ENCODE results near the gene HIGD2B.
"Not testable (repeated sequence)": the region's sequence is repeated elsewhere in the genome, so short reads cannot be mapped to it uniquely, and the experiment has no call there.

The HIGD2B gene

GRCh38 chr15:72656014-72656413, 30.0 kb downstream of the HIGD2B start:
- H3K4me3 Mint-ChIP-seq, H3K4me1 Mint-ChIP-seq, CTCF ChIA-PET, H3K36me3 Mint-ChIP-seq, H3K27me3 Mint-ChIP-seq, DNase-seq, H3K9me3 Mint-ChIP-seq, H3K27ac Mint-ChIP-seq: not testable (repeated sequence)

- DNase-seq = not testable (repeated sequence)
These were observed 31.6 kb downstream of the HIGD2B start, which contains the start of gene GOLGA6B for GRCh38 chr15:72654397-72654796. TSS of gene GOLGA6B (plus strand) at chr15:72654697. CDS start at chr15:72654738, 41 bp downstream.

GRCh38 chr15:72648631-72649253, 37.2 kb downstream of the HIGD2B start:
- H3K9me3 Mint-ChIP-seq, H3K27me3 Mint-ChIP-seq, H3K36me3 Mint-ChIP-seq, DNase-seq, CTCF ChIA-PET, H3K4me3 Mint-ChIP-seq, H3K4me1 Mint-ChIP-seq, H3K27ac Mint-ChIP-seq: not testable (repeated sequence)

More at GRCh38 chr15:72654397-72654796, 31.6 kb downstream of the HIGD2B start, which contains the start of gene GOLGA6B:
- H3K27me3 Mint-ChIP-seq, CTCF ChIA-PET, H3K9me3 Mint-ChIP-seq, H3K4me3 Mint-ChIP-seq, H3K4me1 Mint-ChIP-seq, H3K36me3 Mint-ChIP-seq, H3K27ac Mint-ChIP-seq: not testable (repeated sequence)

DNA sequence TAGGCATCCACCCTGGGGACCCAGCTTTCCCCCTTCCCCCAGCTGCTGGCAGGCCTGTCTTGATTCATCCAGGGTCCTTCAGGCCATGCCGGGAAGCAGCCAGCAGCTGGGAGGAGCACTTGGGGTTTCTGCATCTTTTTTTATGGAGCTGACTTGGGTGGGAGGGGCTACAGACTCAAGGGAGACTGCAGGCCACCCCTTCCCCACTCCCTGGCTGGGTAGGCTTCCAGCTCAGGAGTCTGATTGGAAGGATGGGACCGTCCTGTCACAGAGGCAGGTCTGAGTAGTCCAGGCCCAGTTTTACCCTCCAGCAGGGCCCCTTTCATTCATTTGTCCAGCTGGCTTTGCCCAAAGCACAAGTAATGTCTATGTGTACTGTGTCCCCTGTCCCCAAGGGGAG, 43.7 kb downstream of the HIGD2B start:
- H3K36me3 Mint-ChIP-seq, CTCF ChIA-PET, H3K4me3 Mint-ChIP-seq, H3K9me3 Mint-ChIP-seq, H3K27me3 Mint-ChIP-seq, DNase-seq, H3K27ac Mint-ChIP-seq, H3K4me1 Mint-ChIP-seq: not testable (repeated sequence)

DNA sequence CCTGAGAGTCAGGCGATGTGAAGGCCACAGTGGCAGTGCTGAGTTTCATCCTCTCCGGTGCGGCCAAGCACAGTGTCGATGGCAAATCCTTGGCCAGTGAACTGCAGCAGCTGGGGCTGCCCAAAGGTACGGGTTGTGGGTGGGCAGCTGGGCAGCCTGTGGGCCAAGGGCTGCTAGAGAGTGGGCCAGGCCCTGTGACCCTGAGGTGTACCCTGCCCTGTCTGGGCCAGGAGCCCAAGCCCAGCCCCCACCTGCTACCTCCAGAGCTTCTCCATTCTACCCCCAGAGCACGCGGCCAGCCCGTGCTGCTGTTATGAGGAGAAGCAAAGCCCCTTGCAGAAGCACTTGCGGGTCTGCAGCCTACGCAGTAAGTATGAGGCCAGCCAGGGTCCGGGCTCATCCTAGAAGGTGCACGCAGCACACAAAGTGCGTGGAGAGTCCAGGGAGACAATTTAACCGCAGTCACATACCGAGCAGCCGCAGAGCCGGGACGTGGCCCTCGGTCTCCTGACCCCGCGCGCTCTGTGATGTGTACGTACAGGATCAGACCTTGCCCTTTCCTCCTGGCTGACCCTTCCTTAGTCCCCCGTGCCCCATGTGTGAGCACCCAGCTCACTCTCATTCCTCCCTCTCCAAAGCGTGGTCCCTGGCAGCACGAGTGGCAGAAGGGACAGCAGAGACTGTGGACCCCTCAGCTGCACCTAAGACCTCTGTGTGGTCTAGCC, 46.1 kb downstream of the HIGD2B start:
- H3K27me3 Mint-ChIP-seq, H3K4me1 Mint-ChIP-seq, H3K4me3 Mint-ChIP-seq, H3K9me3 Mint-ChIP-seq, H3K36me3 Mint-ChIP-seq, DNase-seq, CTCF ChIA-PET, H3K27ac Mint-ChIP-seq: not testable (repeated sequence)

DNA sequence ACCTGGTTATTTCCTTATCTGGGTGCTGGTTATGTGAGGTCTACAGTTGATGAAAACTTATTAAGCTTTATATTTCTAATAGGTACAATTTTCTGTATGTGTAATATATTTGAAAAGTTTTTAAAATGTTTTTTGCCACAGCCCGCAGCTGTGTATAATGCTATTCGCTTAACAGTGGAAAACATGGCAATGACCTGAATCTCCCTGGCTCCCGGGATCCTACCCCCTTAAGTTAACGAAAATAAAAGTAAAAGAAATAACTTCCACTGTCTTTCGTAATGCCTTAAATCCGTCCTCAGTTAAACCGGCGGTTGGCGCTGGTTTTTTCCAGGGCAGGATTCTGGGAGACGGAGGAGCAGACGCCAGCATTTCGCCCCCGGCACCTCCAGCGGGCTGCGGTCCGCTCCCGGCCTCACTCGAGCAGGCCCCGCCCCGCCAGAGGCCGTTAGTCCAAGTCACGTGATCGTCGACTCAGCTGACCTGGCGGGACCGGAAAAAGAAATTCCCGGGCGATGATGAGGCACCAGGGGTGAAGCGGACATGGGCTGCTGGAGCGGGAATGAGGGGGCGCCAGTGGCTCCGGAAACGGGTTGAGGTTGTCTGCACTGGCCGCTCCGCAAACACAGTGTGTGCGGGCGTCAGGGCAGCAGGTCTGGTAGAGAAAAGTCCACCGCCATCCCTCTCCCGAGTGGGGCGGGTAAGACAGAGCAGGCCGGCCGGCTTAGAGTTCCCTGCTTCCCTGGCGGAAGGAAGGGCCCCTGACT, 49.3 kb downstream of the HIGD2B start:
- peak overlapping the region; percentile 26 for H3K4me3 Mint-ChIP-seq

GRCh38 chr15:72629068-72629570, 56.9 kb downstream of the HIGD2B start:
- not testable (repeated sequence) for H3K4me3 Mint-ChIP-seq
- peak overlapping the region; percentile 49 for H3K27ac Mint-ChIP-seq
- CTCF ChIA-PET = interaction anchor here (1.4 kb wide), 1 partner anchor 29 kb away, joined by 3 read pairs; no protein-coding TSS in a partner anchor

More for the DNA sequence above, 49.3 kb downstream of the HIGD2B start:
- H3K27me3 Mint-ChIP-seq, CTCF ChIA-PET, H3K4me1 Mint-ChIP-seq, H3K9me3 Mint-ChIP-seq, H3K27ac Mint-ChIP-seq, H3K36me3 Mint-ChIP-seq: not testable (repeated sequence)
- peak; percentile 78 for DNase-seq

GRCh38 chr15:72628249-72629067, 57.5 kb downstream of the HIGD2B start:
- H3K27me3 Mint-ChIP-seq, CTCF ChIA-PET: not testable (repeated sequence)

More at GRCh38 chr15:72629068-72629570, 56.9 kb downstream of the HIGD2B start:
- not testable (repeated sequence) for H3K36me3 Mint-ChIP-seq, H3K9me3 Mint-ChIP-seq, H3K4me1 Mint-ChIP-seq, DNase-seq, H3K27me3 Mint-ChIP-seq

GRCh38 chr15:72626153-72626552, 59.8 kb downstream of the HIGD2B start:
- H3K27ac Mint-ChIP-seq, CTCF ChIA-PET, H3K36me3 Mint-ChIP-seq, H3K27me3 Mint-ChIP-seq, H3K4me3 Mint-ChIP-seq, H3K4me1 Mint-ChIP-seq, H3K9me3 Mint-ChIP-seq, DNase-seq: not testable (repeated sequence)

More at GRCh38 chr15:72628249-72629067, 57.5 kb downstream of the HIGD2B start:
- not testable (repeated sequence) for H3K4me3 Mint-ChIP-seq, H3K9me3 Mint-ChIP-seq, H3K27ac Mint-ChIP-seq, H3K36me3 Mint-ChIP-seq, H3K4me1 Mint-ChIP-seq
- DNase-seq = peak; percentile 38
